HL-60/S4 treated with phorbol 12-myristate 13-acetate at 8.2 ng/mL for 4 days and 3 days (cell line): Measurements from ENCODE around the gene IRAK4.

Experiments used
- in situ Hi-C: fragments of 300-500 bp; cut with MboI; formaldehyde crosslinking; loops from 2 replicates; pipeline ENCODE4 v1.15.0; 2022; ENCODE audit warnings: low sequenced_read_pairs

IRAK4 gene

DNA sequence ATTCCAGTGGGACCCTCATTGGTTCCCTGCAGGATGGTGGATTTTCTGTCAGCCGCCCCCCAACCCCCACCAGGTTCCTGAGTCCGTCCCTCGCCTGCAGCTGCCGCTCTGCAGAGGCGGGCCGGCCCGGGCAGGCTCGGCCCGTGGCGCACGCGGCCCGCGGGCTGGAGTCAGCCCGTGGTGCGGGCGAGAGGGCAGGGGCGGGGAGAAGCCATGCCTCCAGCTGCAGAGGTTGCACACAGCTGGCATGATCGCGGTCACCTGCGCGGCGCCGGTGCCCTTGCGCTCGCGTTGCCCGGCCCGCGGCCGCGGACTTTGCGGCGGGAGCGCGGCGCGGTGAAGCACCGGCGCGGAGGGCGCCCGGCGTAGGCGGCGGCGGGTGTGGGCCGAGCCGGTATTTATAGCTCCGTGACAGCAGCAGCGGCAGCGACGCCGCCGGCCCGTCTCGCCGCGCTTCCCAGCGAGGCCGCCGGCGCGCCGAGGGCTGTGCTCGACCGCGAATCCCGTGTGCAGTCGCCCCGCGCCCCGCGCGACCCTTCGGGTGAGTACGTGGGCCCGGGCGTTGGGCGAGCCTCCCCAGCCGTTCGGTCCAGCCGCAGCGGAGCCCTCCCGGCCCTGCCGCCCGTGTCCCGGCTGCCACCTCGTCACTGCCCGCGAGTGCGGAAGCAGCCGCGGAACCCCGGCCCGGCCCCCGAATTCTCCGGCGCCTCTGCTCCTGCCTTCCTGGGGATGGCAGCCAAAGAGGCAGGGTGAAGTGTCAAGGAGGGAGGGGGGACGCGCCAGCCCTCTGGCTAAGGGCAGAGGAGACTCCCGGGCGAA is 77.1 kb downstream of the IRAK4 start, which contains the start of gene TMEM117:
Gene TMEM117 (plus strand): TSS at position 426 of the 819 bp plus-strand sequence.
- in situ Hi-C loops = no loop called here

DNA sequence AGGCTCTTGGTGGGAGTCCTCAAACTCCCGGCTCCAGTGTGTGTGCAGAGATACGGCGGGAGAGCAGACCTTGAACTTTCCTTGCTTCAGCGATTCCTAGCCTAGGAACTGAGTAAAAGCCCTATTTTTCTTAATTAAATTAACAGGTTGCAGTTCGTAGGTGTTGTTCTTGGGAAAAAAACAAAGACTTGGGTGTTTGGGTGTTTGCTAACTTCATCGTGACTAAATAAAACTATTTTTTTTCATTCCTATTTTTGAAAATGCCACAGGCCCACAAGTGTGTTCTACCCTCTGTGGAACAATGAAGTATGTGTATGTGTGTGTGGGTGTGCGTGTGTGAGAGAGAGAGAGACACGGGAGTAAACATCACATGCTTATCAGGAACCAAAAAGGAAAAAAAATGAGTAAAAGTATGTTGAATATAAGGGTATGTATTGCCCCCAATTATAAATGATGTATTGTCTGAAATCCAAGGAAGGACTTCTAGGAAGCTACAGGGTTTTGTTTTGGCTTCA is 77.8 kb downstream of the IRAK4 start:
- in situ Hi-C loops = no loop called here
